Duodenal mucosa (tissue), 2 donors: ENCODE results near the gene SRPK2.
"Not testable (repeated sequence)": the region's sequence is repeated elsewhere in the genome, so short reads cannot be mapped to it uniquely, and the experiment has no call there.

Experiments
- H3K27ac ChIP-seq: one replicate; pipeline ENCODE4 v1.7.0; 2013; ENCODE audit warnings: low read depth, low read length
- H3K27me3 ChIP-seq, 2 donors: one replicate each; pipeline ENCODE4 v1.7.0; 2013; ENCODE audit warnings: low read length in 2 of 2, control low read depth in 1 of 2; ENCODE audit not compliant: insufficient read depth in 2 of 2, control insufficient read depth in 1 of 2
- H3K36me3 ChIP-seq, 2 donors: one replicate each; pipeline ENCODE4 v1.7.0; 2013; ENCODE audit warnings: low read length in 2 of 2, control low read depth in 1 of 2; ENCODE audit not compliant: insufficient read depth in 2 of 2, control insufficient read depth in 1 of 2
- H3K4me1 ChIP-seq, 2 donors: one replicate each; pipeline ENCODE4 v1.7.0; 2013; ENCODE audit warnings: low read length in 2 of 2, control low read depth in 1 of 2; ENCODE audit not compliant: insufficient read depth in 2 of 2, control insufficient read depth in 1 of 2
- H3K4me3 ChIP-seq, 2 donors: one replicate each; pipeline ENCODE4 v1.7.0; 2013; ENCODE audit warnings: low read length in 2 of 2, low read depth in 1 of 2
- H3K9ac ChIP-seq, 2 donors: one replicate each; pipeline ENCODE4 v1.7.0; 2013; ENCODE audit warnings: low read length in 2 of 2, low read depth in 1 of 2
- H3K9me3 ChIP-seq, 2 donors: one replicate each; pipeline ENCODE4 v1.7.0; 2013; ENCODE audit warnings: low read length in 2 of 2, control low read depth in 1 of 2; ENCODE audit not compliant: control insufficient read depth in 1 of 2

The SRPK2 gene

DNA sequence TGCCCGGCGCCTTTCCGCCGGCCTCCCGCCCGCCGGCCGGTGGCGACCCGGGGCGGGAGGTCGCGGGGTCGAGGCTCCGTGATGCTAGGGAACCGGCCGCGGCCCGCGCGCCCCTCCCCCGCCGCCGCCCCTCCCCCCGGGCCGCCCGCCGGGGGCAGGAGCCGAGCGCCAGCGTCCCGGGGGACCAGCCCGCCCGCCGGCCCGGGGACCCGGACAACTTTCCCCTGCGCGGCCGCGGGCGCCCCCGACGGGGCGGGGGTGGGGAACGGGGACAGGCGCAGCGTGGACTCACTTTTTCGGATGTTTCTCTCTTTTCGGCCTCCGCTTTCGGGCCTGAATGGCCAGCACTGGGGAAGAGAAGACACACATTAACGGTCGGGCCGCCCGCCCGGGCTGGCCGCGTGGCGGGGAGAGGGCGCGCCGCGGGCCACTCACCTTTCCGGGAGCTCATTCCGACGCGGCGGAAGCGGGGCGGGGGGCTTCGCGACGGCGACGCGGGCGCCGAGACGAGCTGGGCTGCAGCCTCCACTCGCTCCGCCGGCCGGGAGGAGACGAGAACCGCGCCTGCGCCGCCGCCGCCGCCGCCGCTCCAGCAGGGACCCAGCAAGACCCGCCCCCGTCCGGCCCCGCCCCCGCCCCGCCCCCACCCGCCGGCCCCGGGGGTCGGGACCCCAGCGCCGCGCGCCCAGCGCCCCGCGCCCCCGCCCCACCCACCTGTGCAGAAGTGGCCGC, at the start of gene SRPK2:
SRPK2 (minus strand) TSS at position 566 of the 732 bp plus-strand sequence.
- Histone ChIP-seq H3K4me1 (peaks cover 0 to 5% of the 10 kb centered on the region in 2 donors), H3K4me3 (peak within 1 kb of the TSS; percentile 70 to 79), H3K36me3 (no peaks in the 10 kb centered on the region), H3K9ac (peak within 1 kb of the TSS; percentile 63 to 66), H3K9me3 (no peaks in the 10 kb centered on the region), H3K27ac (peak within 1 kb of the TSS; percentile 20), H3K27me3 (no peaks in the 10 kb centered on the region)

DNA sequence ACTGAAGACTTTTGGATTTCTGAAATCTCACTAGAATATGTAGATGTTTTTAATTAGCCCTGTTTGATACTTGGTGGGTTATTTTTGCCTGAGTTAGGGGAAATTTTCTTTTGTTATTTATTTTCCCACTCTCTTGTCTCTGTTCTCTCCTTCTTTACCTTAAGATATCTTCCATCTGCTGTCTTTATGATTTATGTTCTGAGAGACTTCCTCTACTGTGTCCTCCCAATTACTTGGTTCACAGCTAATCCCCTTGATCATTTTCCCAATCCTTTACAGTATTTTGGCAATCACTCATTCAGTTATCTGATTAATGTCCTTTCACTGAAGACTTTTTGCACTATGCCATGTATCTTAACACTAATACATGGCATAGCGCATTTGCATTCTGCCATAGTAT, 49.5 kb upstream of the SRPK2 start:
- Histone ChIP-seq H3K4me3 (no peak overlapping the region), H3K36me3 (no peaks in the 10 kb centered on the region), H3K9ac (no peak overlapping the region), H3K4me1 (no peaks in the 10 kb centered on the region), H3K27ac (no peak overlapping the region), H3K27me3 (no peaks in the 10 kb centered on the region), H3K9me3 (no peaks in the 10 kb centered on the region)

DNA sequence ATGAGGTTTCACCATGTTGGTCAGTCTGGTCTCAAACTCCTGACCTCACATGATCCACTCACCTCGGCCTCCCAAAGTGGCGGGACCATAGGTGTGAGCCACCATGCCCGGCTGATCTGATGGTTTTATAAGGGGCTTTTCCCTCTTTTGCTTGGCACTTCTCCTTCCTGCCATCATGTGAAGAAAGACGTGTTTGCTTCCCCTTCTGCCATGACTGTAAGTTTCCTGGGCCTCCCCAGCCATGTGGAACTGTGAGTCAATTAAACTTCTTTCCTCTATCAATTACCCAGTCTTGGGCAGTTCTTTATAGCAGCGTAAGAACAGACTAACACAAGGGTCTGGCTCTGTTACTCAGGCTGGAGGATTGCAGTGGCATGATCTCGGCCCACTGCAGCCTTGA, 48.6 kb upstream of the SRPK2 start:
- not testable (repeated sequence) for H3K36me3 ChIP-seq, H3K9ac ChIP-seq, H3K4me1 ChIP-seq, H3K27ac ChIP-seq, H3K27me3 ChIP-seq, H3K9me3 ChIP-seq, H3K4me3 ChIP-seq

DNA sequence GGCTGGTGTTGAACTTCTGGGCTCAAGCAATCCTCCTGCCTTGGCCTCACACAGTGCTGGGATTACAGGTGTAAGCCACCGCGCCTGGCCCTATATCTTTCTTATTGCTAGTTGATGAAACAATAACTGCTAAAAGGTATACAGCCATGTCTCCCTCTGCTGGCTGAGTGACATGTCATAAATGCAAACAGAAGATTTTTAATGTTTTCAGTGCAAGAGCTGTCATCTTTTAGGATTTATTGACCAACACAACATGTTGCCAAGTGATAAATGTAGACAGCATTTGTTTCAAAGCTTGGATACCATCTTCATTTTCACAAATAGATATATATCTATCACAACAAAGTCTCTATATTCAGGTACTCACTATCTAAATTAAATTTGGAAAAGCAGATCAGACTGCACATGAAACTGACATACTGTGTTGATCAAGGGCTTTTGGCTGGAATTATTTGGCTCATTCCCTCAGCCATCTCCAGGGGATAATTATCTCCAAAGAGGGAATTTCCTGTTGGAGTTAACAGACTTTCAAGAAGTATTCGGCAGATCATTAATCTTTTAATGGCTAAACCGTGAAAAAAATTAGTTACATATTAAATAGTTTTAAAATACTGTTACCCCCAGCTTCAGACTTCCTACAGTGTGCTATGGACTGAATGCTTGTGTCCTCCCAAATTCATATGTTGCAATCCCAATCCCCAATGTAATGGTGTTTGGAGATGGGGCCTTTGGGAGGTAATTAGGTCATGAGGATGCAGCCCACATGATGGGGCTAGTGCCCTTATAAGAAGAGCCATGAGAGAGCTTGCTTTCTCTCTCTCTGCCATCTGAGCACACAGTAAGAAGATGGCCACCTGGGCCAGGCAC, 41.3 kb upstream of the SRPK2 start:
- H3K27ac ChIP-seq: no peak overlapping the region
- no peaks in the 10 kb centered on the region for H3K4me1 ChIP-seq
- no peaks in the 10 kb centered on the region for H3K9me3 ChIP-seq
- no peaks in the 10 kb centered on the region for H3K36me3 ChIP-seq
- H3K9ac ChIP-seq: no peak overlapping the region
- H3K4me3 ChIP-seq: no peak overlapping the region
- H3K27me3 ChIP-seq: no peaks in the 10 kb centered on the region

DNA sequence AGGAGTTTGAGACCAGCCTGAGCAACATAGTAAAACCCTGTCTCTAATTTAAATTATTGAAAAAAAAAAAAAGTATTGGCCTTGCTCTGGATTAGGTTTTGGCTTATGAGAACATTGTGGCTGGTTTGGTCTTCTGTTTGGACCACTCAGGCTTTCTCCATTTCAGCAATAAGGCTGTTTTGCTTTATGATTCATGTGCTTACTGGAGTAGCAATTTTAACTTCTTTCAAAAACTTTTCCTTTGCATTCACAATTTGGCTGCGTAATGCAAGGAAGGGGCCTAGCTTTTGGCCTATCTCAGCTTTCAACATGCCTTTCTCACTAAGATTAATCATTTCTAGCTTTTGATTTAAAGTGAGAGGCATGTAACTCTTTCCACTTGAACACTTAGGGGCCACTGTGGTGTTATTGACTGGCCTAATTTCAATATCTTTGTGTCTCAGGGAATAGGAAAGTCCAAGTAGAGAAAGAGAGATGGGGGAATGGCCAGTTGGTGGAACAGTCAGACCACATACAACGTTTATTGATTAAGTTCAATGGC, 38.0 kb upstream of the SRPK2 start:
- no peak overlapping the region for H3K27ac ChIP-seq
- no peaks in the 10 kb centered on the region for H3K36me3 ChIP-seq

DNA sequence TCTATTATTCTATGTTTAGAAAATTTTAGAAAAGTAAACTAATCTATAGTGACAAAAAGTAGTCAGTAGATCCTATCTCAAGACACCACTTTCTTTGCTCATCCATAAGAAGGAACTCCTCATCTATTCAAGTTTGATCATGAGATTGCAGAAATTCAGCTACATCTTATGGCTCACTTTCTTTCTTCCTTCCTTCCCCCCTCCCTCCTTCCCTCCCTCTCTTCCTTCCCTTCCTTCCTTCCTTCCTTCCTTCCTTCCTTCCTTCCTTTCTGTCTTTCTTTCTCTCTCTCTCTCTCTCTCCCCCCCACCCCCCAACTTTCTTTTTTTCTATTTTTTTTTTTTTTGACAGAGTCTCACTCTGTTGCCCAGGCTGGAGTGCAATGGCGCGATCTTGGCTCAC, 35.3 kb upstream of the SRPK2 start:
- Histone ChIP-seq H3K27me3 (no peaks in the 10 kb centered on the region), H3K36me3 (no peaks in the 10 kb centered on the region), H3K4me1 (no peaks in the 10 kb centered on the region), H3K9me3 (no peaks in the 10 kb centered on the region), H3K4me3 (no peak overlapping the region), H3K9ac (no peak overlapping the region), H3K27ac (no peak overlapping the region)

More for the DNA sequence above, 38.0 kb upstream of the SRPK2 start:
- Histone ChIP-seq H3K4me1 (no peaks in the 10 kb centered on the region), H3K9ac (no peak overlapping the region), H3K27me3 (no peaks in the 10 kb centered on the region), H3K9me3 (no peaks in the 10 kb centered on the region), H3K4me3 (no peak overlapping the region)

DNA sequence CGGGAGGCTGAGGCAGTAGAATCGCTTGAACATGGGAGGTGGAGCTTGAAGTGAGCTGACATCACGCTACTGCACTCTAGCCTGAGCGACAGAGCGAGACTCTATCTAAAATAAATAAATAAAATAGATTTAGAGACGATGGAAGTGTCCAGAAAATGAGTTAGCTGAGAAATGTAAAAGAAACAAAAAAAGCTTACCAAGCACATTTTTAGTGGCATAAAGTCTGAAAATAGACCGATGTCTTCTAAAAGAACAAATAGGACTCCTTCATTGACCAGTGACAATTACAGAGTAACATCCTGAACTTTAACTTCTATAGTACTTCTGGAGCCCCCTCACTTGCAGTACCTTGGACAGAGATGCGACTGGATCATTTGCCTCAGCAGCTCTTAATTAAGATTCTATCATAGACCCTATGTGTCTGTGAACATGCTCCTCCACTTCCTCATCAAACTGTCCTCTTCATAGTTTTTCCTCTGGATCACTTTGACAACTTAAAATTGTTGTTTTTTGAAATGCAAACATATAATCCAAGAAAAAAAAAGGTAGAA, 25.2 kb upstream of the SRPK2 start:
- no peak overlapping the region for H3K9ac ChIP-seq
- no peaks in the 10 kb centered on the region for H3K36me3 ChIP-seq
- no peaks in the 10 kb centered on the region for H3K4me1 ChIP-seq
- no peaks in the 10 kb centered on the region for H3K9me3 ChIP-seq
- no peak overlapping the region for H3K27ac ChIP-seq
- H3K4me3 ChIP-seq: no peak overlapping the region
- no peaks in the 10 kb centered on the region for H3K27me3 ChIP-seq

DNA sequence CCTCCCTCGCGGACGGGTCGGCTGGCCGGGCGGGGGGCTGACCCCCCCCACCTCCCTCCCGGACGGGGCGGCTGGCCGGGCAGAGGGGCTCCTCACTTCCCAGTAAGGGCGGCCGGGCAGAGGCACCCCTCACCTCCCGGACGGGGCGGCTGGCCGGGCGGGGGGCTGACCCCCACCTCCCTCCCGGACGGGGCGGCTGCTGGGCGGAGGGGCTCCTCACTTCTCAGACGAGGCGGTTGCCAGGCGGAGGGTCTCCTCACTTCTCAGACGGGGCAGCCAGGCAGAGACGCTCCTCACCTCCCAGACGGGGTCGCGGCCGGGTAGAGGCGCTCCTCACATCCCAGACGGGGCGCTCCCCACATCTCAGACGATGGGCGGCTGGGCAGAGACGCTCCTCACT, 22.1 kb upstream of the SRPK2 start:
- not testable (repeated sequence) for H3K9me3 ChIP-seq, H3K4me1 ChIP-seq, H3K4me3 ChIP-seq, H3K9ac ChIP-seq, H3K27me3 ChIP-seq, H3K36me3 ChIP-seq, H3K27ac ChIP-seq

DNA sequence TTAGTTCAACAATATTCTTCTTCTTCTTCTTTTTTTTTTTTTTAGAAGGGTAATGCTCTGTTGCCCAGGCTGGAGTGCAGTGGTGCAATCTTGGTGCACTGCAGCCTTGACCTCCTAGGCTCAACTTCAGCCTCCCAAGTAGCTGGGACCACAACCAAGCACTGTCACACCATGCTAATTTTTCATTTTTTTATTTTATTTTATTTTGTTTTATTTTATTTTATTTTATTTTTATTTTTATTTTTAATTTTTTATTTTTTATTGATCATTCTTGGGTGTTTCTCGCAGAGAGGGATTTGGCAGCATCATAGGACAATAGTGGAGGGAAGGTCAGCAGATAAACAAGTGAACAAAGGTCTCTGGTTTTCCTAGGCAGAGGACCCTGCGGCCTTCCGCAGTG, 21.1 kb upstream of the SRPK2 start:
- H3K36me3 ChIP-seq, H3K27me3 ChIP-seq, H3K4me3 ChIP-seq, H3K9ac ChIP-seq, H3K9me3 ChIP-seq, H3K27ac ChIP-seq, H3K4me1 ChIP-seq: not testable (repeated sequence)

DNA sequence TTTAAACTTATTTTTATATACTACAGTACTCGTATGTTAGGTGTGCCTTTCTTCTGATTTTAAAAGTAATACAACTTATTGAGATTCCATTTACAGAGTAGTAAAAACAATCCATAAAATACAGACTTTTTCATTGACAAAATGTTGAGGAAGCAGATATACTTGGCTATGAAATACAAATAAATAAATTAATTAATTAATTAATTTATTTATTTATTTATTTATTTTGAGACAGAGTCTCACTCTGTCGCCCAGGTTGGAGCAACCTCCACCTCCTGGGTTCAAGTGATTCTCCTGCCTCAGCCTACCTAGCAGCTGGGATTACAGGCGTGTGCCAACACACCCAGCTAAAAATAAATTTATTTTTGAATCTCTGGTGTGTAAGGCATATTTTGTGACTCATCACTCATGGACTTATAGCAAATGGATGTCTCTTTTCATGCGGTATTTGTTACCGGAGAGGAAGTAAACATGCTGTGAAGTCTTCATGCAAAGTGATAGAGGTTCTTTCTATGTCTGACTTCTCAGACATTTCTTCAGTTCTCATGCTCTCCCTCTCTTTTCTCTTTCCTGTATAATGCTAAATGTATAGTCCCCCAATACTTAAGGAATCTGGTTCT, 20.2 kb upstream of the SRPK2 start:
- H3K27me3 ChIP-seq: no peaks in the 10 kb centered on the region
- no peak overlapping the region for H3K27ac ChIP-seq
- H3K9me3 ChIP-seq: no peaks in the 10 kb centered on the region
- H3K36me3 ChIP-seq: no peaks in the 10 kb centered on the region
- H3K9ac ChIP-seq: no peak overlapping the region
- H3K4me3 ChIP-seq: no peak overlapping the region
- no peaks in the 10 kb centered on the region for H3K4me1 ChIP-seq
